Measurements from ENCODE around the gene HECW1.

GRCh38 chr7:43220742-43221141 is 108.3 kb downstream of the HECW1 start:
- TF ChIP-seq CTCF (conservative IDR thresholded peaks at IDR 0.05; ENCODE audit: low read depth in 2 of 2): no peak
- no peak for TF ChIP-seq POLR2AphosphoS5 (IDR thresholded peaks at IDR 0.05; ENCODE audit: low read depth)
- TF ChIP-seq REST (IDR thresholded peaks at IDR 0.05; ENCODE audit: unreplicated experiment): no peak
- no peak for TF ChIP-seq ZNF331 (CRISPR knock-in tag; IDR thresholded peaks at IDR 0.05; ENCODE audit: low read depth)
